Left renal cortex interstitium (tissue), 4 donors: Measurements from ENCODE around the gene TMEM150C. TPM values are rescaled to one million over a fixed set of nuclear protein-coding genes. Genes with fewer than 3 reads are reported as not detected.
A peak's percentile ranks its signal among the peaks of the same experiment; 100 is the strongest.
"Not testable (repeated sequence)": the region's sequence is repeated elsewhere in the genome, so short reads cannot be mapped to it uniquely, and the experiment has no call there.

Experiments used
- DNase-seq, 4 donors: peaks; one replicate each; pipeline ENCODE4 v3.0.0-alpha.2; 2013; ENCODE audit warnings: low read depth in 4 of 4, low spot score in 2 of 4, missing footprints in 1 of 4
- polyA plus RNA-seq, 4 donors: library from polyadenylated mRNA; unstranded; fragments of 120-200 nt; gene quantifications; one replicate each; pipeline ENCODE4 v1.2.1, GENCODE V29; 2013; ENCODE audit not compliant: insufficient read length in 4 of 4

The TMEM150C gene
- polyA plus RNA-seq, 4 donors, result 20.4 to 28.1 (median 26.9) TPM

- DNase-seq, result no peak
Observed at GRCh38 chr4:82479562-82479961, 82.2 kb downstream of the TMEM150C start.

- DNase-seq, result not testable (repeated sequence)
Observed at GRCh38 chr4:82477469-82477868, 84.3 kb downstream of the TMEM150C start.

GRCh38 chr4:82475931-82476330, 85.9 kb downstream of the TMEM150C start:
- DNase-seq, result not testable (repeated sequence)

DNA sequence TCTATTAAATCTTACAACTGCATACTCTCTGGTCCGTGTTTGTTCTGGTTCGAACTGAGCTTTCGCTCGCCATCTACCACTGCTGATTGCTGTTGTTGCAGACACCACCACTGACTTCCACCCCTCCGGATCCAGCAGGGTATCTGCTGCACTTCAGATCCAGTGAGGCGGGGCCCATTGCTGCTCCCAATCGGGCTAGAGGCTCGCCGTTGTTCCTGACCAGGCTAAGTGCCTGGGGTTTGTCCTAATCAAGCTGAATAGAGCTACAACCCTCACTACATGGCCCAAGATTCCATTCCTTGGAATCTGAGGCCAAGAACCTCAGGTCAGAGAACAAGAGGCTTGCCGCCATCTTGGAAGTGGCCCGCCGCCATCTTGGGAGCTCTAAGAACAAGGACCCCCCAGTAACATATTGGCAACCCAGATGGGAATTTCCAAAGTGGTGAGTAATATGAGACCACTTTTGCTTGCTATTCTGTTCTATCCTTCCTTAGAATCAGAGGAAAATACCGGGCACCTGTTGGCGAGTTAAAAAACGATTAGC, 88.1 kb downstream of the TMEM150C start:
- no peak for DNase-seq

GRCh38 chr4:82473080-82473479, 88.7 kb downstream of the TMEM150C start:
- not testable (repeated sequence) for DNase-seq

- no peak for DNase-seq
Observed at GRCh38 chr4:82469791-82470345, 91.9 kb downstream of the TMEM150C start.

GRCh38 chr4:82467471-82467870, 94.3 kb downstream of the TMEM150C start:
- no peak for DNase-seq

- no peak for DNase-seq
Observed at GRCh38 chr4:82463221-82463620, 98.6 kb downstream of the TMEM150C start.

- DNase-seq, result peak; percentile 68 to 78 (median 72)
Observed at GRCh38 chr4:82462415-82462831, 99.4 kb downstream of the TMEM150C start.

DNA sequence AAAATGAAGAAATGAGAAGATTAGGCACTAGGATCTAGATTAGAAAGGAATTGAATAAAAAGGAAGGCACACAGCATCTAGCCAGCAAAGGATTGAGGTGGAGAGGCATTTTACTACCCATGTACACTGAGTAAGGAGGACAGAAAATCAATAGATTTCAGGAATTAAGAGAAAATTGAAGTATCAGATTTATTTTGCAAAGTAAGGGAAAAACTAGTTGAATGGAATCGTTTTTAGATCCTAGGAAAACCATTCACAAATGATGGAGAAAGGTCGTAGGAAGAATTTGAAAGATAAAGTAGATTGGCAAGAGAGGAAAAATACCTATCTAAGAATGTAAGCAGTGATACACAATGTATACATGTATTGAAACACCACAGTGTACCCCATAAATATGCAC, 100.1 kb downstream of the TMEM150C start:
- no peak for DNase-seq

- DNase-seq, result no peak
Observed at GRCh38 chr4:82458729-82459128, 103.1 kb downstream of the TMEM150C start.

- DNase-seq, result no peak
Observed at GRCh38 chr4:82457266-82457665, 104.5 kb downstream of the TMEM150C start.

GRCh38 chr4:82452026-82452425, 109.8 kb downstream of the TMEM150C start:
- DNase-seq, result no peak

- no peak for DNase-seq
Observed at GRCh38 chr4:82450966-82451755, 110.6 kb downstream of the TMEM150C start.

GRCh38 chr4:82447886-82448285, 113.9 kb downstream of the TMEM150C start:
- DNase-seq, result no peak

- no peak for DNase-seq
Observed at GRCh38 chr4:82439088-82439487, 122.7 kb downstream of the TMEM150C start.

DNA sequence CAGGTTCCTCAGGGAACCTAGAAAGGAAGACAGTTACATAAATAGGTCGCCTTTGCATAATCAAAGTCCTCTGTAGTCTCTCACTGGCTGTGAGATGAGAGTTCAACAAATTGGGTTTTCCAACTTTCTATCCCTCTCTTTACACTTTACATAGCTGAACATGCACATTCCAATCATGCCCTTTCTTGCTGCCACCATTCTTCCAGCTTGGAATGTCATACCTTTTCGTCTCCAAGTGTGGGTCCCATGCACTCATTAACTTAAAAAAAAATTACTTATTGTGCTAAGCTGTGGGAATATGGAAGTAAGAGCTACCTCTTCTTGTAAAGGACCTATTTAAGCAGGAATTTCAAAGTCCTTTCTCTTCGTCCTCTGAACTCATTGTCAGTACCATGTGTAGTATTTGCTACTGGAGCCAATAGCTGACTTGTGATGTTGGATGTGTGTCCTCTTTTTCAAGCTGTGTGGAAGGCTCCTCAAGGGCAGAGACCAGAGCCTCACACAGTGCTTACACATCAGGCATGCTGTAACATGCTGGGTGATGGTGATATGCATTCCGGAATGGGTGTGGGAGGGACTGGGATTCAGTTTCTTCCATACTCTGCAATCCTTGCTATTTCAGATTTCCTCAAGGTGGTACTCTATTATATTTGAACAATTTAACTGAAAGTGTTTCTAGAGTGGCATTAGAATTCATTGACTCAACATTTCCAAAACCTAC, 124.3 kb downstream of the TMEM150C start:
- no peak for DNase-seq

DNA sequence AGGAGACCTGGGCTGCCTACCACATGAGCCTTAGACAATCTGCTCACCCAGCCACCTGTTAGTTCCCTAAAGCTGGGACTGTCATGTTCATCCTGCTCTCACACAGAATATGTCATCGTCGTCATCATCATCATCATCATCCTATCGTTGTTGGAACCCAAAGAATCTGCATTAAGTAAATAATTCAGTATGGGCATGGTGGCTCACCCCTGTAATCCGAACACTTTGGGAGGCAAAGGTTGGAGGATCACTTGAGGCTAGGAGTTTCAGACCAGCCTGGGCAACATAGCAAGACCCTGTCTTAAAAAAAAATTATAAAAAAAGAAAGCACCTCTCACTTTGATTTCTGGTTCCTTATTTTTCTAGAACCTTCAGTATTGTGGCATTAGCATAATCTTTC, 125.0 kb downstream of the TMEM150C start:
- DNase-seq, result no peak

- DNase-seq, result no peak
Observed at GRCh38 chr4:82436130-82436529, 125.7 kb downstream of the TMEM150C start.

GRCh38 chr4:82434949-82435348, 126.8 kb downstream of the TMEM150C start:
- no peak for DNase-seq

- DNase-seq, result no peak
Observed at GRCh38 chr4:82433791-82434190, 128.0 kb downstream of the TMEM150C start.
